GM18861 (cell line): ENCODE data around the gene GREM1.

ENCODE experiments used
- ATAC-seq: cut with Tn5 transposase; IDR thresholded peaks from one replicate; pipeline ENCODE4 v1.9.1; 2021; ENCODE audit not compliant: unreplicated experiment

GREM1 gene

GRCh38 chr15:32775103-32775502 is 57.3 kb downstream of the GREM1 start:
- no peak for ATAC-seq

GRCh38 chr15:32778391-32779176 is 60.8 kb downstream of the GREM1 start:
- no peak for ATAC-seq

- no peak for ATAC-seq
Observed at GRCh38 chr15:32781781-32782180, 64.0 kb downstream of the GREM1 start.

GRCh38 chr15:32784581-32784980 is 66.8 kb downstream of the GREM1 start:
- no peak for ATAC-seq

GRCh38 chr15:32786906-32787305 is 69.1 kb downstream of the GREM1 start:
- ATAC-seq = no peak

- ATAC-seq = no peak
Observed at GRCh38 chr15:32787949-32788348, 70.1 kb downstream of the GREM1 start.

- no peak for ATAC-seq
Observed at GRCh38 chr15:32790352-32790999, 72.7 kb downstream of the GREM1 start.

- no peak for ATAC-seq
Observed at GRCh38 chr15:32792436-32792835, 74.6 kb downstream of the GREM1 start.
